ENCODE data around the gene GDI1. TPM values are rescaled to one million over a fixed set of nuclear protein-coding genes. Genes with fewer than 3 reads are reported as not detected.

The GDI1 gene
- polyA plus RNA-seq, 2 of the 4 experiments (the other 2 are of a cell fraction), result 124 to 128 TPM

- TF ChIP-seq REST (IDR thresholded peaks at IDR 0.05), result no peak
- TF ChIP-seq ZC3H11A (IDR thresholded peaks at IDR 0.05), result no peak
- TF ChIP-seq NFE2L2 (conservative IDR thresholded peaks at IDR 0.05; ENCODE audit: low read length), result no peak
Observed at GRCh38 chrX:154463611-154464220, 26.8 kb downstream of the GDI1 start (continued).

GRCh38 chrX:154464806-154465365 is 27.9 kb downstream of the GDI1 start:
- Histone ChIP-seq H3K9me3 (no peaks in the 10 kb centered on the region), H3K4me1 (no peaks in the 10 kb centered on the region), H3K27ac (no peak overlapping the region), H3K4me2 (no peak overlapping the region), H3K4me3 (no peak overlapping the region)
- FAIRE-seq (no peak), DNase-seq (ENCODE audit: low read depth in 1 of 2, low spot score in 1 of 2) (no peak), ATAC-seq (no peak)
- WGBS (ENCODE audit: missing lambda C conversion rate), result 95% methylated on average over 12 of the region's 28 CpGs
- ChIA-PET POLR2A (no interaction called here), CTCF (no interaction called here)
- TF ChIP-seq E2F6 (IDR thresholded peaks at IDR 0.05; ENCODE audit: borderline replicate concordance, low read depth), result no peak
- TF ChIP-seq EHMT2 (IDR thresholded peaks at IDR 0.05; ENCODE audit: low read depth), result no peak
- no peak for TF ChIP-seq HEYL (CRISPR knock-in tag; IDR thresholded peaks at IDR 0.05)
- TF ChIP-seq PHF8 (IDR thresholded peaks at IDR 0.05; ENCODE audit: borderline replicate concordance, low read depth), result no peak
- no peak for TF ChIP-seq SMC3 (IDR thresholded peaks at IDR 0.05)
- no peak for TF ChIP-seq ZC3H11A (IDR thresholded peaks at IDR 0.05)
- TF ChIP-seq ATOH8 (CRISPR knock-in tag; IDR thresholded peaks at IDR 0.05; ENCODE audit: low read depth), result no peak
- no peak for TF ChIP-seq SREBF2 (IDR thresholded peaks at IDR 0.05)
- no peak for TF ChIP-seq CBX8 (IDR thresholded peaks at IDR 0.05)

GRCh38 chrX:154465601-154466000 is 28.6 kb downstream of the GDI1 start:
- FAIRE-seq, result no peak
- CTCF ChIA-PET, result no interaction called here
- no peak for DNase-seq (ENCODE audit: low read depth in 1 of 2, low spot score in 1 of 2)
- Histone ChIP-seq H3K4me2 (no peak overlapping the region), H3K4me1 (no peaks in the 10 kb centered on the region), H3K27ac (no peak overlapping the region), H3K4me3 (no peak overlapping the region), H3K9me3 (no peaks in the 10 kb centered on the region)
- WGBS (ENCODE audit: missing lambda C conversion rate), result 64% methylated on average over 3 of the region's 14 CpGs
- ATAC-seq, result no peak
- POLR2A ChIA-PET, result no interaction called here
- no peak for TF ChIP-seq HOXB13 (CRISPR knock-in tag; IDR thresholded peaks at IDR 0.05; ENCODE audit: low read depth)
- no peak for TF ChIP-seq CBX8 (IDR thresholded peaks at IDR 0.05)

- POLR2A ChIA-PET, result no interaction called here
- no peaks in the 10 kb centered on the region for H3K9me3 ChIP-seq
- FAIRE-seq, result no peak
- H3K4me2 ChIP-seq, result no peak overlapping the region
- no peaks in the 10 kb centered on the region for H3K4me1 ChIP-seq
- CTCF ChIA-PET, result no interaction called here
- TF ChIP-seq EHMT2 (IDR thresholded peaks at IDR 0.05; ENCODE audit: low read depth) (no peak), EP300 (IDR thresholded peaks at IDR 0.05) (no peak), KDM5A (IDR thresholded peaks at IDR 0.05) (no peak), JUN (IDR thresholded peaks at IDR 0.05) (no peak), BCL3 (IDR thresholded peaks at IDR 0.05) (no peak), MAZ (IDR thresholded peaks at IDR 0.05; ENCODE audit: borderline replicate concordance, low read depth, low read length) (no peak), RFX5 (IDR thresholded peaks at IDR 0.05) (no peak), HOXB5 (CRISPR knock-in tag; IDR thresholded peaks at IDR 0.05) (no peak), HEYL (CRISPR knock-in tag; IDR thresholded peaks at IDR 0.05) (no peak), KDM1A (IDR thresholded peaks at IDR 0.05; ENCODE audit: low read depth) (no peak), CBX2 (IDR thresholded peaks at IDR 0.05; ENCODE audit: borderline replicate concordance, low read depth) (no peak), CHD4 (IDR thresholded peaks at IDR 0.05; ENCODE audit: borderline replicate concordance) (no peak)
- TF ChIP-seq, protein P1, sequence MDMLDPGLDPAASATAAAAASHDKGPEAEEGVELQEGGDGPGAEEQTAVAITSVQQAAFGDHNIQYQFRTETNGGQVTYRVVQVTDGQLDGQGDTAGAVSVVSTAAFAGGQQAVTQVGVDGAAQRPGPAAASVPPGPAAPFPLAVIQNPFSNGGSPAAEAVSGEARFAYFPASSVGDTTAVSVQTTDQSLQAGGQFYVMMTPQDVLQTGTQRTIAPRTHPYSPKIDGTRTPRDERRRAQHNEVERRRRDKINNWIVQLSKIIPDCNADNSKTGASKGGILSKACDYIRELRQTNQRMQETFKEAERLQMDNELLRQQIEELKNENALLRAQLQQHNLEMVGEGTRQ (IDR thresholded peaks at IDR 0.05), result no peak
- H3K4me3 ChIP-seq, result no peak overlapping the region
- no peak for DNase-seq (ENCODE audit: low read depth in 1 of 2, low spot score in 1 of 2)
- H3K27ac ChIP-seq, result no peak overlapping the region
- WGBS (ENCODE audit: missing lambda C conversion rate), result 89% methylated on average over 10 of the region's 32 CpGs
- ATAC-seq, result no peak
Observed at GRCh38 chrX:154466036-154466435, 29.1 kb downstream of the GDI1 start.
